Activated T-cell treated with anti-CD3 and anti-CD28 coated beads, Interleukin-2, amount 50 U/mL, for 72 hours (primary cell): ENCODE data around the gene S1PR5. TPM values are rescaled to one million over a fixed set of nuclear protein-coding genes. Genes with fewer than 3 reads are reported as not detected.
"Not testable (repeated sequence)": the region's sequence is repeated elsewhere in the genome, so short reads cannot be mapped to it uniquely, and the experiment has no call there.

Experiments
- ATAC-seq, 2 donors: fragments of 150-1000 bp; cut with Tn5 transposase; replicated peaks in 1 of 2; 2 replicates each; pipeline ENCODE4 v1.10.0; 2021; ENCODE audit warnings: moderate library complexity in 2 of 2, mild to moderate bottlenecking in 1 of 2
- DNase-seq, 2 donors: peaks; one replicate each; pipeline ENCODE4 v3.0.0; 2021 to 2022; ENCODE audit warnings: mixed read lengths in 1 of 2
- H3K27ac Mint-ChIP-seq: one replicate; pipeline ENCODE4 v1.8.0; 2022; ENCODE audit warnings: mild to moderate bottlenecking, moderate library complexity, mixed read lengths
- H3K27me3 Mint-ChIP-seq: one replicate; pipeline ENCODE4 v1.8.0; 2022; ENCODE audit warnings: low read depth, mixed read lengths
- H3K36me3 Mint-ChIP-seq, 2 donors: one replicate each; pipeline ENCODE4 v1.8.0; 2022; ENCODE audit warnings: mixed read lengths in 2 of 2, mild to moderate bottlenecking in 1 of 2; ENCODE audit not compliant: insufficient read depth in 2 of 2
- H3K4me1 Mint-ChIP-seq: one replicate; pipeline ENCODE4 v1.8.0; 2022; ENCODE audit warnings: low read depth, mixed read lengths
- H3K4me3 Mint-ChIP-seq, 2 donors: one replicate each; pipeline ENCODE4 v1.8.0; 2022; ENCODE audit warnings: mild to moderate bottlenecking in 2 of 2, mixed read lengths in 2 of 2, moderate library complexity in 2 of 2
- H3K9me3 Mint-ChIP-seq, 2 donors: one replicate each; pipeline ENCODE4 v1.8.0; 2022; ENCODE audit warnings: mixed read lengths in 2 of 2
- total RNA-seq, 2 donors: library from RNA; stranded (reverse); gene quantifications; one replicate each; pipeline ENCODE4 v1.2.3, GENCODE V29; 2022

S1PR5 gene
- total RNA-seq, 2 donors from 2014 or later = 0.19 to 1.8 TPM

DNA sequence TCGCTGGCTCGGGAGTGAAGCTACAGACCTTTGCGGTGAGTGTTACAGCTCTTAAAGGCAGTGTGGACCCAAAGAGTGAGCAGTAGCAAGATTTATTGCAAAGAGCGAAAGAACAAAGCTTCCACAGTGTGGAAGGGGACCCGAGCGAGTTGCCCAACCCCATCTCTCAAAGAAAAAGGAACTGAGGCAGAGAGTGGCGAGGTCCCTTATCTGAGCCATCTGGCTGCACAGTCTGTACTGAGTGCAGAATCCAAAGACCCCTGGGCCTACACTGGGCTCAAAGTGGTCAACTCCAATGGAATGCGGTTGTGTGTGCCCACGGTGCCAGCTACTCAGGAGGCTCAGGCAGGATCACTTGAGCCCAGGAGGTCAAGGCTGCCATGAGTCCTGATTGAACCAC is 21.8 kb upstream of the S1PR5 start:
- ATAC-seq, H3K9me3 Mint-ChIP-seq, DNase-seq, H3K36me3 Mint-ChIP-seq, H3K4me3 Mint-ChIP-seq, H3K27ac Mint-ChIP-seq, H3K4me1 Mint-ChIP-seq: not testable (repeated sequence)
- peaks cover 30% of the 10 kb centered on the region for H3K27me3 Mint-ChIP-seq

- Mint-ChIP-seq H3K27me3 (peaks cover 30% of the 10 kb centered on the region), H3K4me1 (peaks cover 5% of the 10 kb centered on the region), H3K27ac (no peak overlapping the region), H3K9me3 (no peaks in the 10 kb centered on the region), H3K36me3 (no peaks in the 10 kb centered on the region), H3K4me3 (no peak overlapping the region)
- ATAC-seq (no peak), DNase-seq (no peak)
These were observed 21.1 kb upstream of the S1PR5 start for GRCh38 chr19:10538204-10538983.

DNA sequence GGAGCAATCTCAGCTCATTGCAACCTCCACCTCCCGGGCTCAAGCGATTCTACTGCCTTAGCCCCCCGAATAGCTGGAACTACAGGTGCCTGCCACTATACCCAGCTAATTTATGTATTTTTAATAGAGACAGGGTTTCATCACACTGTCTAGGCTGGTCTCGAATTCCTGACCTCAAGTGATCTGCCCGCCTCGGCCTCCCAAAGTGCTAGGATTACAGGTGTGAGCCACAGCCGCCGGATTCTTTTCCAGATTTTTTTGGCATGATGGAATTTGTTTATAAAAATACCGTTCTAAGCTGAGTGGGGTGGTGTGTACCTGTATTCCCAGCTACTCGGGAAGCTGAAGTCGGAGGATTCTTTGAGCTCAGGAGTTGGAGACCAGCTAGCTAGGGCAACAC is 20.4 kb upstream of the S1PR5 start:
- ATAC-seq (no peak), DNase-seq (no peak)
- H3K4me1 Mint-ChIP-seq = peaks cover 5% of the 10 kb centered on the region
- no peak overlapping the region for H3K27ac Mint-ChIP-seq
- no peak overlapping the region for H3K4me3 Mint-ChIP-seq
- peaks cover 30% of the 10 kb centered on the region for H3K27me3 Mint-ChIP-seq
- no peaks in the 10 kb centered on the region for H3K9me3 Mint-ChIP-seq
- H3K36me3 Mint-ChIP-seq = no peaks in the 10 kb centered on the region

DNA sequence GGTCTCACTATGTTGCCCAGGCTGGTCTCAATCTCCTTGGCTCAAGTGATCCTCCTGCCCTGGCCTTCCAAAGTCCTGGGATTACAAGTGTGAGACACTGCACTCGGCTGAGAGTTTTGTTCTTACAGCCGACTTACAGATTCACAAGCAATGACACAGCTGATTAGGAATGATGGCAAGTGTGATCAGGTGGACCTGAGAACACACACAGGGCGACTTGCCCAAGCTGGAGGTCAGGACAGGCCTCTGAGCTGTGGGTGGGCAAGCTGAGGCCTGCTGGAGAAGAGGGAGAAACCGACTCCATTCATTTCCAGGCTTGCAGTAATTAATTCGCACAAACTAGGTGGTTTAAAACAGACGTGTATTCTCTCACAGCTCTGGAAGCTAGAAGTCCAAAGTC is 18.4 kb upstream of the S1PR5 start:
- Mint-ChIP-seq H3K9me3 (no peaks in the 10 kb centered on the region), H3K4me1 (peaks cover 8% of the 10 kb centered on the region), H3K4me3 (no peak overlapping the region), H3K27ac (no peak overlapping the region), H3K27me3 (peaks cover 28% of the 10 kb centered on the region), H3K36me3 (no peaks in the 10 kb centered on the region)
- DNase-seq (no peak), ATAC-seq (no peak)

DNA sequence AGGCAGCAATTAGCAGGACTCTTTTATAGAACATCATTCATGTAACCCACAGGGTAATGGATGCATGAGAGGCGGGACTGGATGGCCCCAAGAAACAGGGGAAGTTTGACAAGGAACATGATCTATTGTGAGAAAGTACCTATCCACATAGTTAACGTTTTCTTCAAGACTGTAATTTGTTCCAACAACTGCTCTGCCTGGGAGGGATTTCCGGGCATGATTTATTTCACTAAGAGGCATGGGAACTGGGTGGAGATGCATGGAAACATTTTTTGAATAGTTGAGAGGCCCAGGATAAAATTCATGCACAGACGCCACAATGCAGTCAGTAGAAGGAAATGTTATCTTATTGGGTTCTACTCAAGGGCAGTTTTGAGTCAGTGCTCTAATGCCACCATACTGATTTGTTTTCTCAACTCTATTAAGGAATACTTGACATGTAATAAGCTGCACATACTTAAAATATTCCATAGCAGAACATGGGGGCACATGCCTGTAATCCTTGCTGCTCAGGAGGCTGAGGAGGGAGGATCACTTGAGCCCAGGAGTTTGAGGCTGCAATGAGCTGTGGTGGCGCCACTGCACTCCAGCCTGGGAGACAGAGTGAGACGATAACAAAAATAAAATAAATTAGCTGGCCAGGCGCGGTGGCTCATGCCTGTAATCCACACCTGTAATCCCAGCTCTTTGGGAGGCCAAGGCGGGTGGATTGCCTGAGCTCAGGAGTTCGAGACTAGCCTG is 16.6 kb upstream of the S1PR5 start:
- Mint-ChIP-seq H3K36me3 (no peaks in the 10 kb centered on the region), H3K9me3 (no peaks in the 10 kb centered on the region), H3K4me1 (peaks cover 6% of the 10 kb centered on the region), H3K27ac (no peak overlapping the region), H3K27me3 (peaks cover 14% of the 10 kb centered on the region), H3K4me3 (no peak overlapping the region)
- ATAC-seq (no peak), DNase-seq (no peak)

DNA sequence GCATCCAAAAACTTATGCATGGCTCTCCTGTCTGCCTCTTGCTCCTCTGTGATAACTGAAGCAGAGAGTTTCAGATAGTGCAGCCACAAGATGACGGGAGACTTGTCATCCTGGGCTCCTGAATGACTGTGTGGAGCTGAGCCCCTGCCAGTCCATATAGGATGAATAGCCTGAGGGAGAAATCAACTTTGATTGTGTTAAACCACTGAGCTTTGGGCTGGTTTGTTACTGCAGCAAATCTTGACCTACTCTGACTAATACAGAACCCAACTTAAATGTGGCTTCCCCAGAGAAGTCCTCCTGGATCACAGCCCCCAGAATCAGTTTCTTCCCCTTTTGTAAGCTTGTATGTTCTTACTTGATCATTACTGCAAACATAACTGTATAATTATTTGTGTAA is 15.2 kb upstream of the S1PR5 start:
- peaks cover 5% of the 10 kb centered on the region for H3K27me3 Mint-ChIP-seq
- no peaks in the 10 kb centered on the region for H3K9me3 Mint-ChIP-seq
- peaks cover 4% of the 10 kb centered on the region for H3K4me1 Mint-ChIP-seq
- H3K36me3 Mint-ChIP-seq = no peaks in the 10 kb centered on the region
- ATAC-seq (no peak), DNase-seq (no peak)
- H3K4me3 Mint-ChIP-seq = no peak overlapping the region
- no peak overlapping the region for H3K27ac Mint-ChIP-seq

DNA sequence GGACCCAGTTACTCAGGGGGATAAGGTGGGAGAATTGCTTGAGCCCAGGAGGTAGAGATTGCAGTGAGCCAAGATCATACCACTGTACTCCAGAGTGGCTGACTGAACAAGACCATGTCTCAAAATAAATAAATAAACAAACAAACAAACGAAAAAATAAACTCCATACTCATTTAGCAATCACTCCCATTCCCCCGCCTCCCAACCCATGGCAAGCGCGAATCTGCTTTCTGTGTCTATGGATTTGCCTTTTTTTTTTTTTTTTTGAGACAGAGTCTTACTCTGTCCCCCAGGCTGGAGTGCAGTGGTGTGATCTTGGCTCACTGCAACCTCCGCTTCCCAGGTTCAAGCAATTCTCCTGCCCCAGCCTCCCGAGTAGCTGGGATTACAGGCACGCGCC is 9.6 kb upstream of the S1PR5 start:
- H3K9me3 Mint-ChIP-seq, H3K4me1 Mint-ChIP-seq, H3K27ac Mint-ChIP-seq, H3K27me3 Mint-ChIP-seq, DNase-seq, H3K4me3 Mint-ChIP-seq, H3K36me3 Mint-ChIP-seq, ATAC-seq: not testable (repeated sequence)

DNA sequence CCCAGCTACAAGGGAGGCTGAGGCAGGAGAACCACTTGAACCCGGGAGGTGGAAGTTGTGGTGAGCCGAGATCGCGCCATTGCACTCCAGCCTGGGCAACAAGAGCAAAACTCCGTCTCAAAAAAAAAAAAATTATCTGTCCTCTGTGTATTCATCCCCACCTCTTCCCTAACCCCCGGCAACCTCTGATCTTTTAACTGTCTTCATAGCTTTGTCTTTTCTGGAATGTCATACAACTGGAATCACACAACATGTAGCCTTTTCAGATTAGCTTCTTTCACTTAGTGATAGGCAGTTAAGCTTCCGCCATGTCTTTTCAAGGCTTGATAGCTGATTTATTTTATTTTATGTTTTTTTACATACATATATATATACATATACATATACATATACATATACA is 8.4 kb upstream of the S1PR5 start:
- Mint-ChIP-seq H3K9me3 (no peaks in the 10 kb centered on the region), H3K36me3 (no peaks in the 10 kb centered on the region), H3K27me3 (no peaks in the 10 kb centered on the region), H3K27ac (no peak overlapping the region), H3K4me3 (no peak overlapping the region), H3K4me1 (no peaks in the 10 kb centered on the region)
- ATAC-seq (no peak), DNase-seq (no peak)

- Mint-ChIP-seq H3K4me3 (no peak overlapping the region), H3K9me3 (no peaks in the 10 kb centered on the region), H3K36me3 (no peaks in the 10 kb centered on the region), H3K4me1 (peaks cover 11% of the 10 kb centered on the region), H3K27ac (no peak overlapping the region), H3K27me3 (peaks cover 20% of the 10 kb centered on the region)
- DNase-seq (no peak), ATAC-seq (no peak)
These were observed 5.9 kb upstream of the S1PR5 start for GRCh38 chr19:10523135-10523636.

GRCh38 chr19:10521461-10522171 is 4.4 kb upstream of the S1PR5 start:
- H3K4me3 Mint-ChIP-seq = no peak overlapping the region
- DNase-seq = no peak
- no peak overlapping the region for H3K27ac Mint-ChIP-seq
- ATAC-seq = no peak
- H3K27me3 Mint-ChIP-seq = peaks cover 30% of the 10 kb centered on the region
- no peaks in the 10 kb centered on the region for H3K36me3 Mint-ChIP-seq
- no peaks in the 10 kb centered on the region for H3K9me3 Mint-ChIP-seq
- H3K4me1 Mint-ChIP-seq = peaks cover 19% of the 10 kb centered on the region

DNA sequence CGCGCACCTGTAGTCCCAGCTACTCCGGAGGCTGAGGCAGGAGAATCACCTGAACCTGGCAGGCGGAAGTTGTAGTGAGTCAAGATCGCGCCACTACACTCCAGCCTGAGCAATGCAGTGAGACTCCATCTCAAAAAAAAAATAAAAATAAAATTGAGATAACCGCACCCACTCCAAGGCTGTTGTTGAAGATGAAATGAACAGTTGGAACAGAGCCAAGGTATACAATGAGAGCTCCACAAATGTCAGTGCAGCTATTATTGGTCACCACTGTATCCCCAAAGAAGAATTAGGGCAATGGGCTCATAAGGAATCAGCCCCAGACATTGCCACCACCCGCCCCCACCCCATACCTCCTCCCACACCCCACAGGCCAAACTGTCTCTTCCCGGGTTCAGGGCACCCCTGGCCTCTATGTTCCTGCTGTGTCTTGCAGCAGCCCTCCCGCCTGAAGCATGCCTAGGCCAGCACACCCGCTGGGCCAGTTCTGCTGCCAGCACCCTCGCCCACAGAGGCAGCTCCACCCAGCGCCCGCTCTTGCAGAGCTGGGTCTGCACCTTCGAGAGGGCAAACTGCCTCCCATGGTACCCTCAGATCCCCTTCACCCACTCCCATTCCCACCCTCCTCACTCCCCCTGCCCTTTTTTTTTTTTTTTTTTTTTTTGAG is 3.5 kb upstream of the S1PR5 start:
- Mint-ChIP-seq H3K4me1 (peaks cover 21% of the 10 kb centered on the region), H3K27ac (no peak overlapping the region), H3K27me3 (peaks cover 38% of the 10 kb centered on the region), H3K4me3 (no peak overlapping the region), H3K9me3 (no peaks in the 10 kb centered on the region), H3K36me3 (no peaks in the 10 kb centered on the region)
- DNase-seq = no peak
- ATAC-seq = no peak

- H3K27me3 Mint-ChIP-seq = peaks cover 42% of the 10 kb centered on the region
- DNase-seq (no peak), ATAC-seq (no peak)
- peak overlapping the region; percentile 76 to 82 for H3K4me3 Mint-ChIP-seq
- H3K36me3 Mint-ChIP-seq = no peaks in the 10 kb centered on the region
- no peaks in the 10 kb centered on the region for H3K9me3 Mint-ChIP-seq
- H3K4me1 Mint-ChIP-seq = peaks cover 21% of the 10 kb centered on the region
- no peak overlapping the region for H3K27ac Mint-ChIP-seq
These were observed 2.2 kb upstream of the S1PR5 start for GRCh38 chr19:10519421-10519820.
